GM19239 (cell line): ENCODE results near the gene CAMK1D.

Experiments
- DNase-seq: peaks from one replicate; pipeline ENCODE4 v3.0.0; 2011; ENCODE audit warnings: low spot score; ENCODE audit not compliant: insufficient read length
- FAIRE-seq: peaks from 2 replicates; lab custom pipeline; 2011; peaks lifted over from hg19 to GRCh38; lab: Jason Lieb, UNC

The CAMK1D gene

GRCh38 chr10:12507165-12507850 lies 158.0 kb downstream of the CAMK1D start:
- no peak for FAIRE-seq
- DNase-seq = no peak

GRCh38 chr10:12508165-12508564 lies 158.8 kb downstream of the CAMK1D start:
- FAIRE-seq (no peak), DNase-seq (no peak)

GRCh38 chr10:12509016-12509793 lies 159.9 kb downstream of the CAMK1D start:
- FAIRE-seq (no peak), DNase-seq (no peak)

- FAIRE-seq (no peak), DNase-seq (no peak)
Observed at GRCh38 chr10:12509794-12510100, 160.4 kb downstream of the CAMK1D start.

- FAIRE-seq (no peak), DNase-seq (no peak)
Observed at GRCh38 chr10:12510501-12510941, 161.2 kb downstream of the CAMK1D start.

- no peak for FAIRE-seq
Observed at GRCh38 chr10:12510984-12511383, 161.6 kb downstream of the CAMK1D start.

GRCh38 chr10:12511651-12512050 lies 162.3 kb downstream of the CAMK1D start:
- FAIRE-seq (no peak), DNase-seq (no peak)

More at GRCh38 chr10:12510984-12511383, 161.6 kb downstream of the CAMK1D start:
- no peak for DNase-seq

- DNase-seq (no peak), FAIRE-seq (no peak)
Observed at GRCh38 chr10:12512332-12513002, 163.1 kb downstream of the CAMK1D start.

- FAIRE-seq = no peak
- no peak for DNase-seq
Observed at GRCh38 chr10:12513003-12513365, 163.6 kb downstream of the CAMK1D start.

- no peak for FAIRE-seq
- DNase-seq = no peak
Observed at GRCh38 chr10:12513775-12514673, 164.7 kb downstream of the CAMK1D start.

GRCh38 chr10:12518024-12518423 lies 168.7 kb downstream of the CAMK1D start:
- DNase-seq (no peak), FAIRE-seq (no peak)

- FAIRE-seq (no peak), DNase-seq (no peak)
Observed at GRCh38 chr10:12521423-12521822, 172.1 kb downstream of the CAMK1D start.

- FAIRE-seq = no peak
Observed at GRCh38 chr10:12526311-12526710, 177.0 kb downstream of the CAMK1D start.

GRCh38 chr10:12529976-12530375 lies 180.6 kb downstream of the CAMK1D start:
- FAIRE-seq = no peak
- DNase-seq = no peak

More at GRCh38 chr10:12526311-12526710, 177.0 kb downstream of the CAMK1D start:
- no peak for DNase-seq

GRCh38 chr10:12531305-12532220 lies 182.2 kb downstream of the CAMK1D start:
- no peak for DNase-seq
- no peak for FAIRE-seq

GRCh38 chr10:12533151-12533550 lies 183.8 kb downstream of the CAMK1D start:
- FAIRE-seq (no peak), DNase-seq (no peak)

- no peak for FAIRE-seq
- DNase-seq = no peak
Observed at GRCh38 chr10:12533723-12534122, 184.4 kb downstream of the CAMK1D start.

- FAIRE-seq (no peak), DNase-seq (no peak)
Observed at GRCh38 chr10:12534824-12535223, 185.5 kb downstream of the CAMK1D start.

GRCh38 chr10:12535656-12536055 lies 186.3 kb downstream of the CAMK1D start:
- no peak for FAIRE-seq
- DNase-seq = no peak
